ENCODE results near the gene ZNF791. TPM values are rescaled to one million over a fixed set of nuclear protein-coding genes. Genes with fewer than 3 reads are reported as not detected.

The ZNF791 gene
- total RNA-seq, 1 donor from 2014 or later: 29.6 TPM

- DNase-seq (ENCODE audit: low read depth): no peak
- H3K36me3 Mint-ChIP-seq (ENCODE audit: low read depth, unreplicated experiment): peaks cover 17% of the 10 kb centered on the region
- H3K9ac ChIP-seq (ENCODE audit: low read length): no peak overlapping the region
- no peak for TF ChIP-seq EZH2 (IDR thresholded peaks at IDR 0.05; ENCODE audit: insufficient read depth, low read length)
- TF ChIP-seq CTCF (IDR thresholded peaks at IDR 0.05; ENCODE audit: insufficient read depth, low read depth, low read length): no peak
- no peak overlapping the region for H3K4me2 ChIP-seq (ENCODE audit: low read length)
- no peak overlapping the region for H3K4me3 ChIP-seq (ENCODE audit: insufficient read depth, low read depth, low read length)
- no peak overlapping the region for H2AFZ ChIP-seq (ENCODE audit: low read depth, low read length)
- H3K36me3 ChIP-seq (ENCODE audit: insufficient read depth, low read length): peaks cover 6% of the 10 kb centered on the region
- peaks cover 3% of the 10 kb centered on the region for H3K4me1 Mint-ChIP-seq (ENCODE audit: low read depth, unreplicated experiment)
- H4K20me1 ChIP-seq (ENCODE audit: insufficient read depth, low read length): peaks cover 5% of the 10 kb centered on the region
- no peaks in the 10 kb centered on the region for H3K9me3 Mint-ChIP-seq (ENCODE audit: unreplicated experiment)
- H3K4me3 Mint-ChIP-seq (ENCODE audit: unreplicated experiment): no peak overlapping the region
- H3K27ac ChIP-seq (ENCODE audit: low read depth, low read length): no peak overlapping the region
- H3K79me2 ChIP-seq (ENCODE audit: insufficient read depth, low read length): peaks cover 12% of the 10 kb centered on the region
- FAIRE-seq: no peak
- no peaks in the 10 kb centered on the region for H3K27me3 ChIP-seq (ENCODE audit: insufficient read depth, low read length)
- H3K27me3 Mint-ChIP-seq (ENCODE audit: low read depth, unreplicated experiment): no peaks in the 10 kb centered on the region
- no peak overlapping the region for H3K27ac Mint-ChIP-seq (ENCODE audit: unreplicated experiment)
- peaks cover 4% of the 10 kb centered on the region for H3K4me1 ChIP-seq (ENCODE audit: insufficient read depth, low read length)
- H3K9me3 ChIP-seq (ENCODE audit: insufficient read depth, low read depth, low read length): no peaks in the 10 kb centered on the region
These were observed 50.3 kb downstream of the ZNF791 start for GRCh38 chr19:12660980-12661379.

DNA sequence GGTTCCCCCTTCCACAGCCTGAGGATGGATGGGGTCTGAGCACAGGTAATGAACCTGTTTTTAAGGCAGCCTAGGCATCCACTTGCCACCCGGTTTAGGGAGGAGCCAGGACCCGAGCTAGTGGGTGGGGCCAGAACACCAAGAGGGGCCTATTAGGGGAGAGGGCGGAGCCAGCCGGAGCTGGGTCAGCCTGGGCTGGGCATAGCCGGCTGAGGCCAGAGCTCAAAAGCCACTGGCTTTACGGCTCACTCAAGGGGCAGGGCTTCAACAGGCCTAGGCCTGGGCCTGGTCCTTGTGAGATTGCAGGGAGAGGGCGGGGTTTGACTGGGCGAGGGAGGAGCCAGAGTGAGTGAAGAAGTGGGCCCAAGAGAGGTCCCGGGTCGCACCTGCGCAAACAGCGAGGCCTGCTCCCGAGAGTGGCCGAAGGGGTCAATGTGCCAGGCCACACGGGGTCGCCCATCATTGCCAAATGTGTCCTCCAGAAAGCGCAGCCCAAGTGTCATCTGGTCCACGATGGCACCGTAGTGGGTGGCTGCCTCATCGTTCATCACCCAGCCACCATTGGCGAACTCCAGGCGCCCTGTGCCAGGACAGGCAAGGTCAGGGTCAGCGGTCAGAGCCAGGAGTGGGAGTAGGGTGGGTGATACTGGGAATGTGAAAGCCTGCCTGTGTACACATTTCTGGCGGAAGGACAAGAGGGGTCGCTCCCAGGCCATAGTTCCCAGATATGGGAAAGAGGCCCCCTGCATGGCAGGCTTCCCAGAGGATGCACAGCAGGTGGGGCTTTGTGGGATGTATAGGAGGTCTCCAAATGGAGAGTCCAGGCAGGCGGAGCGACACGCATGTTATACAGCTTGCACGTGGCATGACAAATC lies 53.9 kb downstream of the ZNF791 start:
- peaks cover 14% of the 10 kb centered on the region for H4K20me1 ChIP-seq (ENCODE audit: insufficient read depth, low read length)

More for the DNA sequence above, 53.9 kb downstream of the ZNF791 start:
- Mint-ChIP-seq H3K4me1 (ENCODE audit: low read depth, unreplicated experiment) (peaks cover 20% of the 10 kb centered on the region), H3K36me3 (ENCODE audit: low read depth, unreplicated experiment) (peaks cover 10% of the 10 kb centered on the region), H3K27me3 (ENCODE audit: low read depth, unreplicated experiment) (no peaks in the 10 kb centered on the region), H3K27ac (ENCODE audit: unreplicated experiment) (no peak overlapping the region), H3K4me3 (ENCODE audit: unreplicated experiment) (peak overlapping the region; percentile 29), H3K9me3 (ENCODE audit: unreplicated experiment) (no peaks in the 10 kb centered on the region)
- Histone ChIP-seq H2AFZ (ENCODE audit: low read depth, low read length) (no peak overlapping the region), H3K9me3 (ENCODE audit: insufficient read depth, low read depth, low read length) (no peaks in the 10 kb centered on the region), H3K9ac (ENCODE audit: low read length) (no peak overlapping the region), H3K36me3 (ENCODE audit: insufficient read depth, low read length) (peaks cover 6% of the 10 kb centered on the region), H3K4me3 (ENCODE audit: insufficient read depth, low read depth, low read length) (no peak overlapping the region), H3K4me2 (ENCODE audit: low read length) (no peak overlapping the region), H3K79me2 (ENCODE audit: insufficient read depth, low read length) (peaks cover 44% of the 10 kb centered on the region), H3K4me1 (ENCODE audit: insufficient read depth, low read length) (peaks cover 13% of the 10 kb centered on the region), H3K27ac (ENCODE audit: low read depth, low read length) (no peak overlapping the region), H3K27me3 (ENCODE audit: insufficient read depth, low read length) (no peaks in the 10 kb centered on the region)
- FAIRE-seq (no peak), DNase-seq (ENCODE audit: low read depth) (no peak)
- TF ChIP-seq EZH2 (IDR thresholded peaks at IDR 0.05; ENCODE audit: insufficient read depth, low read length): no peak
- TF ChIP-seq CTCF (IDR thresholded peaks at IDR 0.05; ENCODE audit: insufficient read depth, low read depth, low read length): no peak

All from astrocyte (in vitro differentiated cells and primary cell).